DND-41 (cell line): Measurements from ENCODE around the gene COG5.

Experiments
- ATAC-seq: fragments of 200-7000 bp; cut with Tn5 transposase; 3 replicates; pipeline ENCODE4 v1.9.1; 2021; ENCODE audit warnings: low read depth; ENCODE audit not compliant: insufficient read depth
- DNase-seq: peaks from one replicate; pipeline ENCODE4 v3.0.0-alpha.2; 2020
- H2AFZ ChIP-seq: 2 replicates; pipeline ENCODE4 v1.6.0; 2012; ENCODE audit warnings: low read depth, low read length
- H3K27ac ChIP-seq: 2 replicates; pipeline ENCODE4 v1.5.1; 2012; ENCODE audit warnings: low read length, inconsistent platforms
- H3K27me3 ChIP-seq: fragments of 200-600 bp; sonication (generic); 2 replicates; pipeline ENCODE4 v1.6.0; 2012; ENCODE audit warnings: low read length, mild to moderate bottlenecking, inconsistent platforms; ENCODE audit not compliant: insufficient read depth, poor library complexity
- H3K36me3 ChIP-seq: 2 replicates; pipeline ENCODE4 v1.5.1; 2012; ENCODE audit warnings: low read length, inconsistent platforms; ENCODE audit not compliant: insufficient read depth
- H3K4me1 ChIP-seq: 2 replicates; pipeline ENCODE4 v1.5.1; 2012; ENCODE audit warnings: mild to moderate bottlenecking, low read length; ENCODE audit not compliant: insufficient read depth
- H3K4me2 ChIP-seq: 2 replicates; pipeline ENCODE4 v1.6.0; 2012; ENCODE audit warnings: mild to moderate bottlenecking, moderate library complexity, low read length, inconsistent platforms; ENCODE audit not compliant: insufficient read depth
- H3K4me3 ChIP-seq, 2 experiments: fragments of 200-600 bp in 1 of 2; shearing (Covaris generic) in 1 of 2; 2 replicates each; pipeline ENCODE4 v1.5.1; 2012 to 2016; ENCODE audit warnings: inconsistent platforms in 2 of 2, low read length in 2 of 2, mild to moderate bottlenecking in 2 of 2, low read depth in 1 of 2, moderate library complexity in 1 of 2
- H3K79me2 ChIP-seq: 2 replicates; pipeline ENCODE4 v1.6.0; 2012; ENCODE audit warnings: low read length, inconsistent platforms; ENCODE audit not compliant: insufficient read depth
- H3K9ac ChIP-seq: 2 replicates; pipeline ENCODE4 v1.6.0; 2012; ENCODE audit warnings: low read depth, mild to moderate bottlenecking, inconsistent platforms, low read length, moderate library complexity
- H3K9me3 ChIP-seq: 2 replicates; pipeline ENCODE4 v1.5.1; 2012; ENCODE audit warnings: low read length, moderate library complexity, mild to moderate bottlenecking, inconsistent platforms; ENCODE audit not compliant: insufficient read depth, severe bottlenecking
- H4K20me1 ChIP-seq: 2 replicates; pipeline ENCODE4 v1.6.0; 2012; ENCODE audit warnings: low read length; ENCODE audit not compliant: insufficient read depth
- CTCF ChIP-seq: IDR thresholded peaks from 2 replicates; pipeline ENCODE4 v1.5.1; 2012; ENCODE audit warnings: borderline replicate concordance, low read length, moderate library complexity, mild to moderate bottlenecking; ENCODE audit not compliant: poor library complexity, severe bottlenecking; ENCODE audit errors: extremely low read depth
- EZH2 ChIP-seq: IDR thresholded peaks from 3 replicates; pipeline ENCODE4 v1.6.1; 2012; ENCODE audit warnings: borderline replicate concordance, low read depth, mild to moderate bottlenecking, moderate library complexity, low read length, inconsistent platforms; ENCODE audit not compliant: severe bottlenecking

Gene COG5

GRCh38 chr7:107600816-107601215 is 37.1 kb upstream of the COG5 start:
- Histone ChIP-seq H3K9ac (no peak overlapping the region), H3K27me3 (no peaks in the 10 kb centered on the region), H3K4me3 (no peak overlapping the region), H3K4me2 (no peak overlapping the region), H2AFZ (no peak overlapping the region), H3K9me3 (no peaks in the 10 kb centered on the region), H3K27ac (no peak overlapping the region), H3K4me1 (no peaks in the 10 kb centered on the region), H3K79me2 (no peaks in the 10 kb centered on the region), H3K36me3 (peaks cover 41% of the 10 kb centered on the region; the same call in 1 of the 2 replicates), H4K20me1 (no peaks in the 10 kb centered on the region)
- DNase-seq (no peak), ATAC-seq (no peak)
- TF ChIP-seq EZH2 = no peak
- no peak for TF ChIP-seq CTCF

- no peak for ATAC-seq
- Histone ChIP-seq H2AFZ (no peak overlapping the region), H4K20me1 (no peaks in the 10 kb centered on the region)
Observed at GRCh38 chr7:107599262-107599661, 35.5 kb upstream of the COG5 start.

GRCh38 chr7:107597953-107598352 is 34.2 kb upstream of the COG5 start:
- ATAC-seq = no peak
- H3K9ac ChIP-seq = no peak overlapping the region
- H2AFZ ChIP-seq = no peak overlapping the region
- no peaks in the 10 kb centered on the region for H3K4me1 ChIP-seq
- H3K9me3 ChIP-seq = no peaks in the 10 kb centered on the region
- no peaks in the 10 kb centered on the region for H3K27me3 ChIP-seq
- no peaks in the 10 kb centered on the region for H4K20me1 ChIP-seq
- no peak overlapping the region for H3K27ac ChIP-seq
- no peak overlapping the region for H3K4me3 ChIP-seq
- TF ChIP-seq CTCF = no peak
- no peak for TF ChIP-seq EZH2
- DNase-seq = no peak
- H3K36me3 ChIP-seq = peaks cover 42% of the 10 kb centered on the region
- no peaks in the 10 kb centered on the region for H3K79me2 ChIP-seq
- no peak overlapping the region for H3K4me2 ChIP-seq

More at GRCh38 chr7:107599262-107599661, 35.5 kb upstream of the COG5 start:
- Histone ChIP-seq H3K27ac (no peak overlapping the region), H3K79me2 (no peaks in the 10 kb centered on the region), H3K9ac (no peak overlapping the region), H3K4me3 (no peak overlapping the region), H3K9me3 (no peaks in the 10 kb centered on the region), H3K27me3 (no peaks in the 10 kb centered on the region), H3K4me2 (no peak overlapping the region), H3K4me1 (no peaks in the 10 kb centered on the region), H3K36me3 (peaks cover 42% of the 10 kb centered on the region)
- no peak for TF ChIP-seq EZH2
- TF ChIP-seq CTCF = no peak
- no peak for DNase-seq

- Histone ChIP-seq H3K4me2 (no peak overlapping the region), H3K4me3 (no peak overlapping the region), H4K20me1 (no peaks in the 10 kb centered on the region), H3K9ac (no peak overlapping the region), H3K27ac (no peak overlapping the region), H3K4me1 (no peaks in the 10 kb centered on the region), H3K9me3 (no peaks in the 10 kb centered on the region), H3K27me3 (no peaks in the 10 kb centered on the region), H2AFZ (no peak overlapping the region), H3K79me2 (no peaks in the 10 kb centered on the region), H3K36me3 (peaks cover 42% of the 10 kb centered on the region)
- ATAC-seq = no peak
- TF ChIP-seq CTCF (no peak), EZH2 (no peak)
- DNase-seq = no peak
Observed at GRCh38 chr7:107597582-107597916, 33.8 kb upstream of the COG5 start.
